ENCODE results near the gene MICB.

MICB gene

DNA sequence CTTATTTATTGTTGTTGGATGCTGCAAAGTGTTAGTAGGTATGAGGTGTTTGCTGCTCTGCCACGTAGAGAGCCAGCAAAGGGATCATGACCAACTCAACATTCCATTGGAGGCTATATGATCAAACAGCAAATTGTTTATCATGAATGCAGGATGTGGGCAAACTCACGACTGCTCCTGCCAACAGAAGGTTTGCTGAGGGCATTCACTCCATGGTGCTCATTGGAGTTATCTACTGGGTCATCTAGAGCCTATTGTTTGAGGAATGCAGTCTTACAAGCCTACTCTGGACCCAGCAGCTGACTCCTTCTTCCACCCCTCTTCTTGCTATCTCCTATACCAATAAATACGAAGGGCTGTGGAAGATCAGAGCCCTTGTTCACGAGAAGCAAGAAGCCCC, 12.1 kb downstream of the MICB start:
- DNase-seq (ENCODE audit: low read depth) = no peak

DNA sequence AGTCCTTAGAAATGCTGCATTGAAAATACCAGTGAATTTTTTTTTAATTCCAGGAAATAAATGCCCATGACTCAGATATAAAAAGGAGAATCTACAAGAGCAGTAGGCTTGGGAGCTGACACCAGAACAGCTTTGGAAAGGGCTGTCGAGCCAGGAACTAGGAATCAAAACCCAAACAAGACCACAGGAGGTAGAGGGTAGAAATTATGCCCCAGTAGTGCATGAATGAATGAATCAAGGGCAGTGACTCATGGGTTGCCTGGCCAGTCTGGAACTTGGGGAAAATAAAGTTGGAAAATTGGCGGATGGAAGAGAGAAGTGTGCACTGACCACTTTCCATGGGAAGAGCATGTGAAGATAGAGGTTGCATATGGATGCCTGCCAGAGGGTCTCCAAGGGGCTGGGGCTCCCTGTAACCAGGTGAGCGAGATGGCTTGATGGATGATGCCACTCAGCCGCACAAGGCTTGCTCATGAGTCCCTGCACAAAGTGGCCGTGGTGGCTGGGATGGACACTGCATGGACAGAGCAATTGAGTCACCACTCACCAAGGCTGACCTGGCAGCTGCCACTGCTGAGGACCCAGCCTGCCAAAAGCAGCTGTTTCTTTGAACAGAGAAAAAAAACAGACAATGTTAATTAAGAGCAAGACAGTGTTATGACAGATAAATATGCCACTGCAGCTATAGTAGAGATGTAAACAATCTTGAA, 15.7 kb downstream of the MICB start:
- DNase-seq (ENCODE audit: low read depth) = no peak

DNA sequence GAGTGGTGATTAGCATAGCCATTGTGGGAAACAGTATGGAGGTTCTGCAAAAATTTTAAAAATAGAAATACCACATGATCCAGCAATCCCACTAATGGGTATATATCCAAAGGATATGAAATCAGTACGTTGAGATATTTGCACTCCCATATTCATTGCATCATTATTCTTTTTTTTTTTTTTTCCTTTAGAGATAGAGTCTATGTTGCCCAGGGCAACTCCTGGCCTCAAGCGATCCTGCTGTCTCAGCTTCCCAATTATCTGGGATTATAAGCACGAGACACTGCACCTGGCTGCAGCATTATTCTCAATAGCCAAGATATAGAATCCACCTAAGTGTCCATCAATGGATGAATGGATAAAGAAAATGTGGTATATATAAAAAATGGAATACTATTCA, 23.9 kb downstream of the MICB start:
- DNase-seq (ENCODE audit: low read depth) = no peak

DNA sequence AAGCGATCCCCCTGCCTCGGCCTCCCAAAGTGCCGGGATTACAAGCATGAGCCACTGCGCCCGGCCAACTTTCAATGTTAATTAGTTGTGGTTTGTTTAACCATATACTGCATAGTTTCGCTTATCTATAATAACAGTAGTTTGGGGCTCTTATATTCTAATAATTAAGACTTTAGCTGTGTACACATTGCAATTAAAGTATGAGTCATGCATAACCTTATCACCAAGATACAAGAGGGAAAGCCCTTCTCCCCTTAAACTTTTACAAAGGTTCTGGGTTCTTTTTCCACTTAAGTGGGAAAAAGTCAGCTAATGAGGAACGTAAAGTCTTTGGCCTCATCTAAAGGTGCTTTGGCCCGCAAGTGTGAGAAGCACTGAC, 27.6 kb downstream of the MICB start:
- no peak for DNase-seq (ENCODE audit: low read depth)

DNA sequence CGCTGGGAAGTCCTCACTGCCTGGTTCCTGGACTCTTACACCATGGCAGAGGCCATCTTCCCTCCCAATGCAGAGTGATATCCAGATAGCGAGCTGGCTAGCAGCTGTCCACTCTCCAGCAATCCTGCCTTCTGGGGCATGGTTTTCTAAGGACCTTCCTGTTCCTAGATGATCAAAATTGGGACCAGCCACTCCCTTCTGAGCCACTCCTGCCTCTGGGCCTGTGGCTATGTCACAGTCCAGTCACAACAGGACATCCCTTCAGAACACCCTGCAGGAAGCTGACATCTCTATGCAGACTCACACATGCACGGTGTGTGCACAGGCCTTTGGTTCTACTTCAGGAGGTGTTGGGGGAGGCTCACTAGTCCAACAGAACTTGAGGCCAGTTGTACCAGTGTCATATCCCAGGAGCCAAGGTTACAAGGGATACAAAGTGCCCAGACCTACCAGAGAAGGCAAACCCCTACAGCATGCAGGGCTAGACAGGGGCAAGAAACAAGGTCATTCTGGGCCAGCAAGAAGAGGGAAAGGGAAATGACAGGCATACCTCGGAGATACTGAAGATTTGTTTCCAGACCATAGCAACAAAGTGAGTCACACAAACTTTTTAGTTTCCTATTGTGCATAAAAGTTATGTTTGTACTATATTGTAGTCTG, 28.1 kb downstream of the MICB start:
- DNase-seq (ENCODE audit: low read depth) = no peak

DNA sequence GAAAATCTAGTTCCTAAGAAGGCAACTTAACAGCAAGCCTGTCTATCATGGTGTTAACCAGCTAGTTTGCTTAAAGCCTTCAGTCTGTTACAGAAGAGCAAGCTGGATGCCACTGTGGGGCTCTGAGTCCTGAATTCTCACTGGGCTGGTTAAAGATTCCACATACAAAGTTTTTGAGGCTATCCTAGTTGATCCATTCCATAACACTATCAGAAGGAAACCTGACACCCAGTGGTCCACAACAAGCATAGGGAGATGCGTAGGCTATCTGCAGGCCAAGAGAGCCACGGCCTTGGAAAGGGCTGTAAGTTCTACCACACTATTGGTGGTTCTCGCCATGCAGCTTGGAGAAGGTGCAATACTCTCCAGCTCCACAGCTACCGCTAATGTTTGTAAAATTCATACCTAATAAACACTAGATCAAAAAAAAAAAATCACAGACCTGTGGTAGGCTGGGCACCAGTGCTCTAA, 30.4 kb downstream of the MICB start:
- no peak for DNase-seq (ENCODE audit: low read depth)

DNA sequence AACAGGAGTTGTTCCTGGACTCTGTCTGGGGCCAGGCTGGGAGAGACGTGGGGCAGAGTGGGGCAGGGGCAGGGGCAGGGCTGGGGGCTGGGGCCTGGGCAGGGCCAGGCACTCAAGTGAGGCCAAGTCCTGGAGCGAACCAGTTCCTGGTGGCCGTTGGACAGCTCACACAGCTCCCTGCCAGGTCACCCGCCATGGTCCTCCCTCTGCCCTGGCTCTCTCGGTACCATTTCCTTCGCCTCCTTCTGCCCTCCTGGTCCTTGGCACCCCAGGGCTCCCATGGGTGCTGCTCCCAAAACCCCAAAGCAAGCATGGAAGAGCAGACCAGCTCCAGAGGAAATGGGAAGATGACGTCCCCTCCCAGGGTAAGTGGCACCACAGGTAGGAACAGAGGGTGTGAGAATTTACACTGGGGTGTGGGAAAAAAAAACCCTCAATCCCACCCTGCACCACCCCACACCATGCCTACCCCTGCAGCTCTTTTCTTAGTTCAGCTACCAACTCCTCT, 30.9 kb downstream of the MICB start, which contains the start of gene MCCD1:
Gene MCCD1 (plus strand): TSS at position 142 of the 508 bp plus-strand sequence. CDS start 53 bp downstream, at position 195.
- DNase-seq (ENCODE audit: low read depth) = no peak

DNA sequence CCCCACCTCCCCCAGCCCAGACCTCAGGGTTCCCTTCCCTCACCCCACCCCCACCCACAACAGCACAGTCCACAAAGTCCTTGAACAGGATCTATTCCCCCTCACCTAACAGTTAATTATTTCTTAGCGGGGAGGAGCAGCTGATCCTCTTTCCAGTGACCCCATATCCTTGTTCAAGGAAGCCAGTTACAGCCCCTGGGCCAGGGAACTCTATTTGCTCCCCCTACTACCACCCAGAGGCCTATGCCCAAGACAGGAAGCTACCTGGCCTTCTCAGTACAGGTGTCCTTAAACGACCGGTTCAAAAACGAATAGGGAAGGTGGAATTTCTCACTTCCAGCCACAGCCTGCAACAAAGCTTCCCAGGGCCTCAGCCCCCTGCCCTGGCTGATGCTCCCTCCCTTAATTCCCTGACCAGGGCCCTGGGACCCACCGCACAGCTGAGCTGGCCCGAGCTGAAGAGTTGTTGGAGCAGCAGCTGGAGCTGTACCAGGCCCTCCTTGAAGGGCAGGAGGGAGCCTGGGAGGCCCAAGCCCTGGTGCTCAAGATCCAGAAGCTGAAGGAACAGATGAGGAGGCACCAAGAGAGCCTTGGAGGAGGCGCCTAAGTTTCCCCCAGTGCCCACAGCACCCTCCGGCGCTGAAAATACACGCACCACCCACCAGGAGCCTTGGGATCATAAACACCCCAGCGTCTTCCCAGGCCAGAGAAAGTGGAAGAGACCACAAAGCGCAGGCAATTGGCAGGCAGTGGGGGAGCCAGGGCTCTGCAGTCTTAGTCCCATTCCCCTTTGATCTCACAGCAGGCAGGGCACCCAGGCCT, 31.6 kb downstream of the MICB start:
- no peak for DNase-seq (ENCODE audit: low read depth)

DNA sequence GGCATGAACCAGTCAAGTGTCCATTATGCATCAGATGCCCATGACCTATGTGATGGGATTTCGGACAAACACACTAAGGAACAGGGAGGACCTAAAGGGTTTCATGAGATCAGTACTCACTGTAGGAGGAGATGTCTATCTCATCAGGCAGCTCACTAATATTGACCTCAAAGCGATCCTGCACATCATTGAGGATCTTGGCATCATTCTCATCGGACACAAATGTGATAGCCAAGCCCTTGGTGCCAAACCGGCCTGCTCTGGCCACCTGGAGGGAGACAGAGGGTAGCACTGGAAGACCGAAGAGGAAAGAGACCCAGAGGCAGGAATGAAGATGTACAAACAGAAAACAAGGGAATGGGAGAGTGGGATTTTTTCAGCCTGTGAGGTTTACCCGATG, 32.7 kb downstream of the MICB start:
- DNase-seq (ENCODE audit: low read depth) = no peak

DNA sequence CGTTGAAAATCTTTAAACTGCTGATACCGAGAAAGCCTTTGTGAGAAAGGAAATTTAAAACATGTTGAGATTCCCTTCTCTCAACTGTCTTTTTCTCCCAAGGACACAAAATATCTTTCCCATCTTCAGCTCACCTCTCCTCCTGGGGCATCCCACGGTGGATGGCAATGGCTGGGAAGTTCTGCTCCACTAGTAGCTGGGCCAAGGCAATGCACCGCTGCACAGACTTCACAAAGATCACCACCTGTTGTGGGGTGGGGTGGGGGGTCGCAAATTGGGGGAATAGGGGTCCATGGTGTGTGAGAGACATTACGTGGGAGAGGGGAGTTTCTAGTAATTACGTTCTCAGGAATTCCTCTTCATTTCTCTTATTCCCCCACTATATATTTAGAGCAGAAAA, 33.2 kb downstream of the MICB start:
- DNase-seq (ENCODE audit: low read depth) = no peak

DNA sequence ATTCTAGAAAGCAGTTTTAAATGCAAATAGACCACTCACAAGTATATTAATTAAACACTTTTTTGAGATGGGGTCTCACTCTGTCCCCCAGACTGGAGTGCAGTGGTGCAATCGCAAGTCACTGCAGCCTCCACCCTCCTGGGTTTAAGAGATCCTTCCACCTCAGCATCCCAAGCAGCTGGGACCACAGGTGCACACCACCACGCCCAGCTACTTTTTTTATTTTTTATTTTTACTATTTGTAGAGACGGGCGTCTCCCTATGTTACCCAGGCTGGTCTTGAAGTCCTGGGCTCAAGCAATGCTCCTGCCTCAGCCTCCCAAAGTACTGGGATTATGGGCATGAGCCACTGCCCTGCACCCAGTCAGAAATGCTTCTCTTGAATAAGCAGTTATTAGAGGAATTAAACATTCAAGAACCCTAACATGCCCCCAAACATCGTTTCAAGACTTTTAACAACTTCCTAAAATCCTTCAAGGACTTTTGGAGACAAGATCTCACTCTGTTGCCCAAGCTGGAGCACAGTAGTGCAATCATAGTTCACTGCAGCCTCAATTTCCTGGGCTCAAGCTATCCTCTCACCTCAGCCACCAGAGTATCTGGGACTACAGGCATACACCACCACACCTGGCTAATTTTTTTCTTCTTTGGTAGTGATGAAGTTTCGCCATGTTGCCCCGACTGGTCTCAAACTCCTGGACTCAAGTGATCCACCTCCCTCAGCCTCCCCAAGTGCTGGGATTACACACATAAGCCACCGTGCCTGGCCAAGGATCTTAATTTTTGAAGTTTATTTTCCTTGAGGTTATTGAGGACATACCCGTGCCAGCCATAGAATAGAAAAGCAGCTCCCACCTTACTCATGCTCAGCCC, 34.1 kb downstream of the MICB start:
- DNase-seq (ENCODE audit: low read depth) = no peak

DNA sequence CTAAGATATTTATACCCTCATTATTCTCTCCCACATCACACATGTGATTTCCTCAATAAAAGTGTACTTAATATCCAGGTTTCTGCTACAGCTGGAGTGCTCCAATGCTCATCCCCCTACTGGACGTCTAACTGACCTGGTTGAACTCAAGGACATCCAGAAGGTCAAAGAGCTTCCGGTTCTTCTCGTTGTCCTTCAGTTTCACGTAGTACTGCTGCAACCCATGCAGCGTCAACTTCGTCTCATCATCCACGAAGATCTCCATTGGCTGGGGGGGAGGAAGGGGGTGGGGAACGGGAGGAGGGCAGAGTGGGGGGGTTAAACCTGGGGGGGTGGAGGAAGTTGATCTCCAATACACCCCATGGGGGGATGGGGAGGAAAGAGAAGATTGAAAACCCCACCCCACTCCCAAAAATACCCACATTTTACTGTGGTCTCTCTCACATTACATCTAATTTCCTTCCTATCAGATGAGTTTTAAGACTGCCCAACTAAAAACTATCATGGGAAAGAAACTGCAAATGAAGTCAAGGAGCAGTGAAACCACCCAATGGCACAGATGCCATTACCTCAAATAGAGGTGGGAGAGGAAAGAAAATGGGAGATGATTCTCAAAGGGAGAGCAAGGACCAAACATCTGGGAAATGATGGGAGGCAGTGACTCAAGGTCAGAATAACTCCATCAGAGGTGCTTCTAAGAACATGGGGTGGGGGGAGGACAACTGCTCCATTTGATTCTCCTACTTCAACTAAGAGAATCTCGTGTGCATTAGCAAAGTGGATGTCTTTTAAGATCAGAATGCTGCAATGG, 34.9 kb downstream of the MICB start:
- DNase-seq (ENCODE audit: low read depth) = no peak

DNA sequence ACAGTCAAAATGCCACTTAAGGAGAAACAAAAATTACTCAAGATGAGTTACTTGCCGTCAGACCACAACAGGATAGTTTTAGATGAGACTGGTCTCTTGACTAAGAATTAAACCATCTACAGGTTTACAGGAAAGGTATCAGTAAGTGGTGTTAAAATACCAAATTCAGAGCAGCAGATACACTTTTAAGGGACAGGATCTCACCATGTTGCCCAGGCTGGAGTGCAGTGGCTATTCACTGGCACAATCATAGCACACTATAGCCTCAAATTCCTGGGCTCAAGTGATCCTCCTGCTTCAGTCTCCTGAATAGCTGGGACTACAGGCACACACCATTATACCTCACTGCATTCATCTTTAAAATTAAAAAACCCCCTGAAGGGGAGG, 35.5 kb downstream of the MICB start:
- no peak for DNase-seq (ENCODE audit: low read depth)

DNA sequence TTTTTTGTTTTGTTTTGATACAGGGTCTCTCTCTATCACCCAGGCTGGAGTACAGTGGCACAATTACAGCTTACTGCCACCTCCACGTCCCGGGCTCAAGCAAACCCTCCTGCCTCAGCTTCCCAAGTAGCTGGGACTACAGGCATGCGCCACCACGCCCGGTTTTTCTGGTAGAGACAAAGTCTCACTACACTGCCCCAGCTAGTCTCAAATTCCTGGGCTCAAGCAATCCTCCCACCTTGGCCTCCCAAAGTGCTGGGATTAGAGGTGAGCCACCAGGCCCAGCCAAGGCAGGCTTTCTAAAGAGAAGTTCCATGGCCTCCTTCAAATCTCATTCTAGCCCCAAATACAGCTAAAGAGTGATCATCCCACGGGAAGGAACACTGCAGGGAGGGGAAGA, 36.1 kb downstream of the MICB start:
- DNase-seq (ENCODE audit: low read depth) = no peak

DNA sequence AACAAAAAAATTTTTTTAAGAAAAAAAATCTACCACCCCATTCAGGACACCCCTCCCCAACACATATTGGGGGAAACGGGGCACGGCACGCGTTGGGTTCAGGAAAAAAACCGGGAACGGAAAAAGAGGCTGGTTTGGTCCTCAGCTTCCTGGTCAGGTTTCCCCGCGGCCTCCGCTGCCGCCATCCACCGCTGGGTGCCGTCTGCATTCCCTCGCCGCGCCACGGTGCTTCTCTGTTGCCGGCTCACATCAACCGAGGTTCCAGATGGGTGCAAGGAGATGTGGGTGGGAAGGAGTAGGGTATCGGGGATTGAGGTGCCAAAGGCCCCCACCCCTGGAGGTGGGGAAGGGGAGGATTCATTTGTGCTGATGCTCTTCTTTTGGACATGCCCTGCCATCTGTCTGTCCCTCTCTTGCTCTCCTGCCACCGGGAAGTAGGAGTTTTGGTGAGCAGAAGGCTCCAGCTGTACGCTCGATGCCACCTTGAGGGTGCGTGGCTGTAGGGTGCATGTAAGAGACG, 36.6 kb downstream of the MICB start:
- no peak for DNase-seq (ENCODE audit: low read depth)

DNA sequence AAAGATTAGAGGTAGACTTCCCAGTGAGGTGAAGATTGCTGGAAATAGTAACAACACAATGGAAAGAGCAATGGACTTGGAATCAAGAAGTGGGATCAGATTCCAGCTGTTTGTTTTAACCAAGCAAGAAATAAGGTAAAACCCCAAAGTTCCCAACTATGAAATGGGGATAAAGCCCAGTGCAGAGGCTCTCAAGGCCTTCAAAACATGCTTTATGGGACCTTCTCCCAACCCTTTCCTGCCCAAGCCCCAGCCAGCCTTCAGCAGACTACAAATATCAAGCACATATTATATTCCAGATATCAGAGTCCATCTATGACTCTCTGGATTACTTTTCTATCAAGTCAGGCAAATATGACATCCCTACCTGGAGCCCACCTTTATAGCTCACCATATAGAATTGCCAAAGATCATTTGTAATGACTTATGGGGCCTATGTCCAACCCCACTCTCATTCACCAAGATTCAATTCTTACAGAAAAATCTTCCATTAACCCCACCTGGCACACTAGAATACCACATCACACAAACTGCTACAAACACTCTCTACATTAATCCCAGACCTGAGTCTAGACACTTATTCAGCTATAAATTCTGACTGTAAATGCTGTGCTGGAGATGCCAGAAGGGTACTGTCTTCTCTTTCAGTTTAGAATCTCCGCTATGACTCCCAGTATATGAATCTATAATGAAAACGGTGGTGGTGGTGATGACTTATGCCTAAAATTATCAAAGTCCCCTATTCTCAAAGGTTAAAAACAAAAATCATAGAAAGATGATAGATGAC, 37.8 kb downstream of the MICB start:
- no peak for DNase-seq (ENCODE audit: low read depth)

DNA sequence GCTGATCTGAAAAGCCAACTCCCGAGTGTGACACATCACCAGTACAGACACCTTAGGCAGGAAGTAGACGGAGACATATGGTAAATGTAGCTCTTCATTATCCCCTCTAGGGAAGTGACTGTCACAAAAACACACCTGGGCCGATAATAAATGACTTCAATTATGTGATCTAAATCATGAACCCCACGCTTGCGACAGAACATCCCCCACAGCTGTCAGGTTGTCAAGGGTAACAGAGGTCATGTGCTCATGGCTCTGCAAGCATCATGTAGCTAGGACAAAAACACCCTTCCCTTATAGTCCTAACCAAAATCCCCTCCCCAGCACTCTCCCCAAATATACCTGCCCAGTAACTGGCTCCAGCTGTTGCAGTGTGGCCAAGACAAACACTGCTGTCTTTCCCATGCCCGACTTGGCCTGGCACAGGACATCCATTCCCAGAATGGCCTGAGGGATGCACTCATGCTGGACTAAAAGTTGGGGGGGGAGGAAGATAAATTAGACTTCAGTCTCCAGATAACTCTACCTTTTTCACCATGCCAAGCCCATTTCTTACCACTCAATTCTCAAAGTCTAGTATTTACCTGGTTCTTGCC, 41.0 kb downstream of the MICB start:
- DNase-seq (ENCODE audit: low read depth) = no peak

DNA sequence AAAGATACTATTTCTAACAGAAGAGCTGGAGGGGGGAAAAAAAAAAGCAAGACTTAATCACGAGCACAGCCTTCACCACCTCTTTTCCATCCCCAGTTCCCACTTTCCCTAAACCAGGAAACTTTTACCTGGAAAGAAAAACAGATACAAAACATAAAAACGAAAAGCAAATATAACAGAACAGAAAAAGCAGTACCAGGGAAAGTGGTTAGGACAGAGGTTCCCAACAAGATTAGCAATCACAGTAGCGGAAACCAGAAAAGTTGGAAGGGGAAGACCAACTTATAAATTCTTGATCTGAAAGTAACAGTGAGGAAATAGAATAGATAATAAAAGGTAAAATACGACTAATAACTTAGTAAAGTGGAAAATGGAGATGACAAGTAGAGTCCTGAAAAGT, 42.7 kb downstream of the MICB start:
- no peak for DNase-seq (ENCODE audit: low read depth)

DNA sequence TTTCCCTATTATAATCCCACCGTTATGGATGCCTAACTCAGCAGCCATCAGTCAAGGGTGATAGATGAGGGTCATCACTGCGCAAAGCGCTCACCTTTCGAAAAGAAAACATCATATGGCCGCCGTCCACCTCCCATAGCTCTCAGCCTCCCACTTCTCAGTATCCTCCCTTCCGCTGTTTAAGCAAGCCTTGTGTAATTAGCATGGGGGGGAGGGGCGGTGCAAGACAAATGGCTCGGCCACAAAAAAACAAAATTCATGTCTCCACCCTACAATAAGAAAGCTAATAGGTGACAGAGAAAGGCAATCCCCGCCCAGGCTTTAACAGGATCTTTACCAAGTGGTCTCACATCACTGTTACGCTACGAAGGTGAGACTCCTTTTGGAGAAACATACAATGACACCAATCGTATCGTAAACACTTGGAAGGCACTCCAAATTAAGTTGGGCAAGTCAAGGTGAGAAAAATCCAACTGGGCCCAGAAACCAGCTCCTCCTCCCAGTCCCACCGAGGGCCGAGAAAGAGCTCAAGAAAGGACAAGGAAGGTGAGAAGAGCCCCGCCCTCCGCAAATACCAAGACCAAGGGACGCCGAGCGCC, 43.2 kb downstream of the MICB start:
- no peak for DNase-seq (ENCODE audit: low read depth)
